Muscle of arm (tissue), 12 donors: ENCODE data around the gene KIF26B. TPM values are rescaled to one million over a fixed set of nuclear protein-coding genes. Genes with fewer than 3 reads are reported as not detected.

Experiments
- DNase-seq: peaks from one replicate; pipeline ENCODE4 v3.0.0-alpha.2; 2013
- polyA plus RNA-seq, 12 donors: library from polyadenylated mRNA; unstranded; fragments of 120-200 nt; gene quantifications; one replicate each; pipeline ENCODE4 v1.2.1, GENCODE V29; 2013; ENCODE audit not compliant: insufficient read length in 12 of 12

The KIF26B gene
- polyA plus RNA-seq, 12 donors = 0.94 to 7.8 (median 1.1) TPM; not detected in 1

DNA sequence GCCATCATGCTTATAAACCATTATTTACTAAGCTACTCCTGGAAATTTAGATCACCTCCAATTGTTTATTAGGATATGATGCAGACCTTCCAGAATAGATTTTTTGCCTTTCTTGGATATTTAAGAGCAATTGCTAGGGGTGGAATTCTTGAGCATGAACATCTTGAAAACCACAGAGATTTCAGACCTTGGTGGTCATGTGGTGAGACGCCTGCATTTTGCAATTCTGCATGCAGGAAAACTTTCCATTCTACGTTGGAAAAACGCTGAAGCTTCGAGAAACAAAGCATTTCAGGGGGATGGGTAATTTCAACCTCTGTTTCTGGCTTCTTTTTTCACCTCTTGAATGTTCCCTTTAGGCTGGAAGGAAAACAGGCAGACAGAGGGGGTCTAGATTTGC lies 596.3 kb downstream of the KIF26B start:
- DNase-seq = no peak

DNA sequence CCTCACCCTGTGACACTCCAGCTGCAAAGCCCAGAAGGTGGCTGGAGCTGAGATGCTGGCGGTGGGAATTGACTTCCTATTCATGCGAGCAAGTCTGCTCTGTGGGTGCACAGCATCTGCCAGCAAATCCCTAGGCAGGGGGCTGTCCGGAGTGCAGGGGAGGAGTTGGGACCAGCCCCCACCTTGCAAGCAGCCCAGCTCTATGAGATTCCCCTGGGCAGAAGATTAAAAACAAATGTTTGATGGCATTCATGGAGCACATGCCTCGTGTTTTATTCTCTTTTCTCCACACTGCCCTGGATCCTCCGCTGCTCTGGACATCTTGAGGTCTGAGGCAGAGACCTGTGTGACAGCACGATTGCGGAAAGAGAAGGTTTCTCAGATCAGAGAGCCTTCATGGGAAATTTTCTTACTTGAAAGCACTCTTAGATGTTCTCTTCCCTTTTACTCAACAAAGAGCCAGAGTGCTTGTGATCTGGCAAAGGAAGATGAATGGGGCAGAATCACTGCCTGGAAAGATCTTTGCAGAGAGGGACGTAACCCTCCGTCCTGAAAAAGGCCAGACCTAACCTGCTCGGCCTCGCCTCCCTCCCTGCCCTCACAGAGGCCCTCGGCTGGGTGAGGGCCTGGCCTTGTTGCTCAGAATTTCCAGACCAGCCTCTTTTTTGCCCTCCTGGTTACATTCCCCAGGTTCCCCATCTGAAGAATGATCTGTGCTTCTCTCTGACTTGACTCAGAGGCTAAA lies 597.1 kb downstream of the KIF26B start:
- no peak for DNase-seq

DNA sequence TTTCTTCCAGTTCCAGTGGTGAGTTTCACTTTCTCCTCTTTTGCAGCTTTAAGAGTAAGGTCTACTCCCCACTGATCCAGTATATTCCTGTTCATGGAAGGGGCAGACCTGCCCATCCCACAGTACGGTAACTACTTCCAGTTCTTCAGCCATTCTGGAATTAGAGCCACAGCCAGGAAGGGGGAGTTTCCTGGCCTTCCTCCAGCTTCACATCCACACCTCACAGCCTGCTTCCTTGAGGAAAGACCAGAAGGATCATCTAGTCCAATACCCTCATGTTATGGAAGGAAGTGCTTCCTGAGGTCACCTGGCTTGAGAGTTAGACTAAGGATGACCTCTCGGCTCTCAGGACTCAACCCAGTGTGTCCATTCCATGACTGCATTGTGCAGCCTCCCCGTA lies 597.8 kb downstream of the KIF26B start:
- no peak for DNase-seq

DNA sequence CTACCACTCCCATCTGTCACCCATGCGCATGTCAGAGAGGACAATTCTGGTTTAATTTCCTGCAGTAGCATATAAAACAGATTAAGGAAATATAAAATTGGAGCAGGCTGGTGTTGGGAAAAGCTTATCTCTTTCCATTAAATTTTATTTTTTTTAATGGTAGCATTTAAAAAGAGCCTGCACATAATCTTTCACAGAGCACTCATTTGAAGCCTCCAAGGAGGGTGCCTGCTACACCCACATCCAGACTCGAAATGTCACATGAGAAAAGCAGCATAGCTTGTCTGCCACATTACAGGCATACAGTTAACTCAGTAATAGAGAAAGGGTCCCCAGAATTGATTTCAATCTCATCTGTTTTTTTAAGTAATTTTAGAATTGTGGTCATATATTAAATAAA lies 599.0 kb downstream of the KIF26B start:
- DNase-seq = no peak

DNA sequence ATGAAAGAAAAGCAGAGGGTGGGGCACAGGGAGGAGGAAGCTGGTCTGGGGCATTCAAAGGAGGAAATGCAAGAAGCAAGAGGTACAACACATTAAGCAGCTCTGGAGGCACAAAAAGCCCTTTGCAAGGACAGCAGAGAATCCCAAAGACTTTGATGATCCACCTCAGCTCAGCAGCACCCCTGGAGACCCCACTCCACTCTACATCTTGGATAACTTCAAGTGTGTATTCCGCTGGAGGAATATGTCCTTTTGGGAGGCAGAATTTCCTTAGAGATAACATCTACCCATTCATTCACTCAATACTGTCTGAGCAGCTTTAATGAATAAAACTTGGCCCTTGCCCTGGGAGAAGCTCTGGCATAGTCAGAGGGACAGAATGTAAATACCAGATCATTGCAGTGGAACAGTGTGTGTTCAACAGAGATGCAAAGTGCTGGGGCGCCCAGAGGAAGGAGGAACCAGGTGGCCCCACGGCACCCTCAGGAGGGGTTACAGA lies 599.7 kb downstream of the KIF26B start:
- DNase-seq = no peak
